Esophagus squamous epithelium (tissue), 5 donors: ENCODE measurements around the gene PGBD5. TPM values are rescaled to one million over a fixed set of nuclear protein-coding genes. Genes with fewer than 3 reads are reported as not detected.

ENCODE experiments used
- DNase-seq: peaks from one replicate; lab custom pipeline; 2025; lab: John Stamatoyannopoulos, UW
- H3K27ac ChIP-seq, 4 donors: fragments of 200-600 bp; sonication (generic); one replicate each; pipeline ENCODE4 v1.5.1; 2016 to 2019; ENCODE audit warnings: mild to moderate bottlenecking in 1 of 4
- H3K27me3 ChIP-seq, 4 donors: fragments of 200-600 bp; sonication (generic); 1 replicate in 3 of 4; 2 replicates in 1 of 4; pipeline versions ENCODE4 v1.5.1 to v1.6.0; 2017 to 2021; ENCODE audit warnings: antibody characterized with exemption in 1 of 4
- H3K36me3 ChIP-seq, 3 donors: fragments of 200-600 bp; sonication (generic); one replicate each; pipeline ENCODE4 v1.5.1; 2016 to 2019
- H3K4me1 ChIP-seq, 3 donors: fragments of 200-600 bp; sonication (generic); one replicate each; pipeline ENCODE4 v1.5.1; 2017 to 2019
- H3K4me3 ChIP-seq, 4 donors: fragments of 200-600 bp; sonication (generic); 1 replicate in 3 of 4; 2 replicates in 1 of 4; pipeline ENCODE4 v1.5.1; 2016 to 2019; ENCODE audit warnings: mild to moderate bottlenecking in 2 of 4, moderate library complexity in 1 of 4
- H3K9me3 ChIP-seq, 3 donors: fragments of 200-600 bp; sonication (generic); one replicate each; pipeline ENCODE4 v1.5.1; 2016 to 2019
- POLR2A ChIP-seq, 4 donors: fragments of 450-650 bp; IDR thresholded peaks; one replicate each; pipeline ENCODE4 v1.6.1; 2017; ENCODE audit warnings: antibody characterized with exemption in 4 of 4, mild to moderate bottlenecking in 4 of 4, moderate library complexity in 3 of 4
- WGBS, 2 donors: methylation state at CpG; one replicate each; pipeline ENCODE4 v1.1.5; 2018; 5-methylcytosine and 5-hydroxymethylcytosine counted together
- intact Hi-C: fragments of 100-400 bp; cut with DNase I; formaldehyde crosslinking; loops from one replicate; pipeline ENCODE4 v1.15.0; 2022
- total RNA-seq, 4 donors: library from RNA; depleted of rRNA; stranded (reverse); fragments of >200 nt; gene quantifications; one replicate each; pipeline ENCODE4 v1.1.0, GENCODE V29; 2016
- TF ChIP-seq, protein P1 (sequence below), 6 experiments: fragments of 450-650 bp in 4 of 6; fragments of 200-600 bp in 2 of 6; sonication (generic) in 2 of 6; IDR thresholded peaks; one replicate each; pipeline ENCODE4 v1.5.1; 2016 to 2019; ENCODE audit warnings: antibody characterized with exemption in 6 of 6, mild to moderate bottlenecking in 4 of 6, moderate library complexity in 4 of 6
- donor health status: DM: yes; HTN: yes; CAD: no.

Gene PGBD5
- total RNA-seq, 4 donors from 2014 or later: under 0.01 to 6.1 (median 3.0) TPM

DNA sequence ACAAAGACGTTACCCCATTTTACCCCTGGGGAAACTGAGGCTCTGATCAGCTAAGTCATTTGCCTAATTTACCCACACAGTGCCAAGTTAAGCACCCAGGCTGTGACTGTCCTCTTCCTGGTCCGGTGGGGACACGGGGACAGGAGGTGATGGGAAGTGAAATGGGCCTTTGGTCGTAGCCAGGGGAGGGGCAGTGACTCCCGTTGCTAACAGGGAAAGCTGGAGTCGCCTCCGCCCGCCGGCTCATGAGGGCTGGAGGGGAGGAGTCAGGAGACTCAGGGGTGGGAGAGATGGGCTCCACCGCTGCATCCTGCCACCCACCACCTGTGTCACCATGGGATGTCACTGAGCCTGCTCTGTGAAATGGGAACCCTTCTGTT lies 139.3 kb downstream of the PGBD5 start:
- intact Hi-C loops: no loop called here
- DNase-seq: no peak
- no peak for TF ChIP-seq POLR2A (IDR thresholded peaks at IDR 0.05)
- TF ChIP-seq, protein P1, sequence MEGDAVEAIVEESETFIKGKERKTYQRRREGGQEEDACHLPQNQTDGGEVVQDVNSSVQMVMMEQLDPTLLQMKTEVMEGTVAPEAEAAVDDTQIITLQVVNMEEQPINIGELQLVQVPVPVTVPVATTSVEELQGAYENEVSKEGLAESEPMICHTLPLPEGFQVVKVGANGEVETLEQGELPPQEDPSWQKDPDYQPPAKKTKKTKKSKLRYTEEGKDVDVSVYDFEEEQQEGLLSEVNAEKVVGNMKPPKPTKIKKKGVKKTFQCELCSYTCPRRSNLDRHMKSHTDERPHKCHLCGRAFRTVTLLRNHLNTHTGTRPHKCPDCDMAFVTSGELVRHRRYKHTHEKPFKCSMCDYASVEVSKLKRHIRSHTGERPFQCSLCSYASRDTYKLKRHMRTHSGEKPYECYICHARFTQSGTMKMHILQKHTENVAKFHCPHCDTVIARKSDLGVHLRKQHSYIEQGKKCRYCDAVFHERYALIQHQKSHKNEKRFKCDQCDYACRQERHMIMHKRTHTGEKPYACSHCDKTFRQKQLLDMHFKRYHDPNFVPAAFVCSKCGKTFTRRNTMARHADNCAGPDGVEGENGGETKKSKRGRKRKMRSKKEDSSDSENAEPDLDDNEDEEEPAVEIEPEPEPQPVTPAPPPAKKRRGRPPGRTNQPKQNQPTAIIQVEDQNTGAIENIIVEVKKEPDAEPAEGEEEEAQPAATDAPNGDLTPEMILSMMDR (IDR thresholded peaks at IDR 0.05): no peak

DNA sequence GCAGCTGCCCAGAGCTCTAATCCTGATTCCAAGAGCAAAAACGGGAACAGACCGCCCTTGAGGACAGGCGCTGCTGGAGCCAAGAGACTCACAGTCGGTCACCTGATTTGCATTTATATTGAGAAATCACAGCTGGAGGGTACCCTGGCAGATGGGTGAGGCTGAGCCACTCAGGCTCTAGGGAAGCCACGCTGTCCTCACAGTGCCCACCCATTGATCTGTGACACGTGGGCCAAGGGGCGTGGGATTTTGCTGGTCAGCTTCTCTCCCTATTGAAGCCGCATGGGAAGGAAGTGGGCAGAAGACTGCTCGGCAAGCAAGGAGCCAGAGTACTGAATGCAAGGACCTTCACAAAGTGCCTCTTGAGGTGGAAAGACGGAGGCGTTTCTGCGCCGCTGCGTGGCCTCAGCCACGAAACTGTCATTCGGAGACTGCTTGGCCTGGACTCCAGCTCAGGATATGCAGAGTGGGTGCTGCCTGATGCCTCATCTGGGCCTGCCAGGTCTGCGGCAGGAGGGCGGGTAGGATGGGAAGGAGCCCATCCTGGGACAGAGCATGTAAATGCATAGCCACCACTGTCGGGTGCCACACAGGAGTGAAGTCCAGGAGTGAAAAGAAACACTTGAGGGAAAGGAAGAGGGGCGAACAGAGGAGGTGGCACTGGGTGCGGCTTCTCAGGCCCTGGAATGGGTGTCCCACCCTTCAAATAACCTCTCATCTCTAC lies 139.8 kb downstream of the PGBD5 start:
- no peaks in the 10 kb centered on the region for H3K4me1 ChIP-seq
- DNase-seq: no peak
- H3K36me3 ChIP-seq: peaks cover 0 to 11% (median 0%) of the 10 kb centered on the region in 3 donors
- H3K4me3 ChIP-seq: no peak overlapping the region
- H3K27ac ChIP-seq: no peak overlapping the region
- no peaks in the 10 kb centered on the region for H3K9me3 ChIP-seq
- intact Hi-C loops: no loop called here
- peaks cover 0 to 15% (median 0%) of the 10 kb centered on the region in 4 donors for H3K27me3 ChIP-seq
- TF ChIP-seq, protein P1 (IDR thresholded peaks at IDR 0.05): no peak
- no peak for TF ChIP-seq POLR2A (IDR thresholded peaks at IDR 0.05)
- WGBS, 2 donors: 81 to 95% methylated on average over 5 to 6 of the region's 21 CpGs

More for the DNA sequence above, 139.3 kb downstream of the PGBD5 start:
- Histone ChIP-seq H3K4me3 (no peak overlapping the region), H3K36me3 (peaks cover 0 to 7% (median 0%) of the 10 kb centered on the region in 3 donors), H3K9me3 (no peaks in the 10 kb centered on the region), H3K4me1 (no peaks in the 10 kb centered on the region), H3K27me3 (peaks cover 0 to 15% (median 0%) of the 10 kb centered on the region in 4 donors), H3K27ac (no peak overlapping the region)
- WGBS, 2 donors: 68 to 100% methylated on average over 1 to 7 of the region's 10 CpGs

DNA sequence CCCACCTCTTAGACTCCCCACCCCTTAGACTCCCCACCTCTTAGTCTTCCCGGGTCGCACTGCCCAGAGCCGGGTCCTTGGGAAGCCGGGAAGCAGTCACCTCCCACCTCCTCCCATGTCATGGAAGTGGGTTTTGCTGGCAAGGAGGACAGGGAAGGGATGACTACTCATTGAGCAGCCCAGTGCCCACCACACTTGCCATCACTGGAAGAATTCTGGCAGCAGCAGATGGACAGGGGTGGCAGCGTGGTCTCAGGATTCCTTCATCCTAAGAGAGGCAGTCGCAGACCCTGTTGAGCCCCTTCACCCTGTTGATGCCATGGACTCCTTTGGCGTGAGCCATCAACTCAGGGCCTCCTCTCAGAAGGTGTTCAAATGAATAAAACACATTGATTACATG lies 140.8 kb downstream of the PGBD5 start:
- DNase-seq: no peak
- no peaks in the 10 kb centered on the region for H3K4me1 ChIP-seq
- no peaks in the 10 kb centered on the region for H3K9me3 ChIP-seq
- H3K27ac ChIP-seq: no peak overlapping the region
- no peak overlapping the region for H3K4me3 ChIP-seq
- H3K36me3 ChIP-seq: peaks cover 0 to 20% (median 3%) of the 10 kb centered on the region in 3 donors
- intact Hi-C loops: no loop called here
- 98 to 100% methylated on average over 1 to 3 of the region's 7 CpGs for WGBS, 2 donors
- peaks cover 0 to 15% (median 0%) of the 10 kb centered on the region in 4 donors for H3K27me3 ChIP-seq
- TF ChIP-seq, protein P1 (IDR thresholded peaks at IDR 0.05): no peak
- no peak for TF ChIP-seq POLR2A (IDR thresholded peaks at IDR 0.05)

DNA sequence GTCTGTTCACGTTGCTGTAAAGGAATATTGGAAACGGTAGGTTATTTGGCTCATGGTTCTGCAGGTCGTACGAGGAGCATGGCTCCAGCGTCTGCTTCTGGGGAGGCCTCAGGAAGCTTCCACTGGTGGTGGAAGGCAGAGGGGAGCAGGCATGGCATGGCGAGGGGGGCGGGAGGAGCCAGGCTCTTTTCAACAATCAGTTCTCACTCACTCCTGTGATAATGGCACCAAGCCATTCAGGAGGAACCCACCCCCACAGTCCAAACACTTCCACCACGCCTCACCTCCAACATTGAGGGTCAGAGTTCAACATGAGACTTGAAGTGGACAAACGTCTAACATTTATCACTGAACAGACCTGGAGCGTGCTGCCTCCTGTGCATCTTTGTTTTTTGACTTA lies 141.2 kb downstream of the PGBD5 start:
- TF ChIP-seq, protein P1 (IDR thresholded peaks at IDR 0.05): no peak
- no peak for TF ChIP-seq POLR2A (IDR thresholded peaks at IDR 0.05)
- H3K4me1 ChIP-seq: no peaks in the 10 kb centered on the region
- no peak for DNase-seq
- H3K9me3 ChIP-seq: no peaks in the 10 kb centered on the region
- 69 to 76% methylated on average over 3 to 10 of the region's 10 CpGs for WGBS, 2 donors
- peaks cover 0 to 15% (median 0%) of the 10 kb centered on the region in 4 donors for H3K27me3 ChIP-seq
- H3K36me3 ChIP-seq: peaks cover 0 to 25% (median 6%) of the 10 kb centered on the region in 3 donors
- intact Hi-C loops: no loop called here
- H3K4me3 ChIP-seq: no peak overlapping the region
- no peak overlapping the region for H3K27ac ChIP-seq

DNA sequence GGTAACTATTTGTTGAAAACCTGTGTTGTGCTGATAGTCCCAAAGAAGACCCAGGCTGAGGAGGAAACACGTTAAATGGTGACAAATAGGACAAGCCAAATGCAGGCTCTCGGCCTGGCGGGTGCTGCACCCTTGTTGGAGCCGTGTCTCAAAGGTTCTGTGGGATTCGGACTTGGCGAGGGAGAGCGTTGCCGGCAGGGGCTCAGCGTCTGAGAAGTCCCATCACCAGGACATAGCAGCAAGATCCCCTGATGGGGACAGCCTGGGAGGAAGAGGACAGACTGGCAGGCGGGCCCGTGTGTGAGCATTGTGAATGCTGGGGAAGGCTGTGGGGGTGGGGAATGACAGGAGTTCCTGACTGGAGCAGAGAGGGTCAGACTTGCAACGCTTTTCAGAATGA lies 142.5 kb downstream of the PGBD5 start:
- Histone ChIP-seq H3K36me3 (peaks cover 6 to 37% (median 12%) of the 10 kb centered on the region in 3 donors), H3K27ac (no peak overlapping the region), H3K27me3 (peaks cover 0 to 12% (median 0%) of the 10 kb centered on the region in 4 donors), H3K9me3 (no peaks in the 10 kb centered on the region), H3K4me1 (no peaks in the 10 kb centered on the region), H3K4me3 (no peak overlapping the region)
- no peak for DNase-seq
- WGBS, 2 donors: 80 to 92% methylated on average over 9 to 12 of the region's 12 CpGs
- TF ChIP-seq, protein P1 (IDR thresholded peaks at IDR 0.05): no peak
- no peak for TF ChIP-seq POLR2A (IDR thresholded peaks at IDR 0.05)
- intact Hi-C loops: no loop called here
